Common myeloid progenitor, CD34-positive (primary cell): Measurements from ENCODE around the gene DGCR2.
"Not testable (repeated sequence)": the region's sequence is repeated elsewhere in the genome, so short reads cannot be mapped to it uniquely, and the experiment has no call there.

Experiments used
- CTCF ChIA-PET: fragments of 350-600 bp; sonication (Branson Sonifier 250); formaldehyde crosslinking; loops from one replicate; lab custom pipeline; 2021; ENCODE audit warnings: antibody characterized with exemption; lab: Charles Lee
- POLR2A ChIA-PET: fragments of 350-600 bp; sonication (Branson Sonifier 250); formaldehyde crosslinking; loops from one replicate; lab custom pipeline; 2021; ENCODE audit warnings: antibody characterized with exemption; lab: Charles Lee
- DNase-seq, 3 donors: peaks; one replicate each; pipeline versions ENCODE4 v3.0.0 to v3.0.0-alpha.2; 2013
- H3K27ac ChIP-seq, 2 experiments: 1 replicate in 1 of 2; 2 replicates in 1 of 2; pipeline ENCODE4 v1.7.0; 2013; ENCODE audit warnings: inconsistent platforms in 2 of 2, low read length in 2 of 2, mild to moderate bottlenecking in 2 of 2, low read depth in 1 of 2, moderate library complexity in 1 of 2; ENCODE audit not compliant: severe bottlenecking in 2 of 2, insufficient read depth in 1 of 2, poor library complexity in 1 of 2
- H3K27me3 ChIP-seq, 5 experiments: replicated peaks in 2 of 5; 1 replicate in 3 of 5; 2 replicates in 2 of 5; pipeline versions ENCODE4 v1.6.1 to v1.7.0; 2013; ENCODE audit warnings: low read length in 4 of 5, mild to moderate bottlenecking in 2 of 5, moderate library complexity in 2 of 5, inconsistent platforms in 1 of 5; ENCODE audit not compliant: insufficient read depth in 5 of 5, control insufficient read depth in 4 of 5
- H3K36me3 ChIP-seq, 4 experiments: 1 replicate in 2 of 4; 2 replicates in 2 of 4; pipeline versions ENCODE4 v1.6.1 to v1.7.0; 2013; ENCODE audit warnings: low read length in 3 of 4, control low read depth in 1 of 4, mild to moderate bottlenecking in 1 of 4; ENCODE audit not compliant: control insufficient read depth in 4 of 4, insufficient read depth in 4 of 4
- H3K4me1 ChIP-seq, 4 experiments: 1 replicate in 3 of 4; 2 replicates in 1 of 4; pipeline versions ENCODE4 v1.6.1 to v1.7.1; 2013; ENCODE audit warnings: low read length in 3 of 4, mild to moderate bottlenecking in 3 of 4, control low read depth in 1 of 4, inconsistent platforms in 1 of 4, moderate library complexity in 1 of 4; ENCODE audit not compliant: control insufficient read depth in 4 of 4, insufficient read depth in 4 of 4; ENCODE audit errors: control extremely low read depth in 1 of 4
- H3K4me3 ChIP-seq, 7 experiments: 1 replicate in 4 of 7; 2 replicates in 3 of 7; pipeline versions ENCODE4 v1.5.1 to v1.7.0; 2013; ENCODE audit warnings: mild to moderate bottlenecking in 7 of 7, low read length in 6 of 7, moderate library complexity in 6 of 7, inconsistent platforms in 2 of 7, low read depth in 2 of 7, control low read depth in 1 of 7; ENCODE audit not compliant: insufficient read depth in 4 of 7, control insufficient read depth in 1 of 7; ENCODE audit errors: extremely low read depth in 1 of 7
- H3K9me3 ChIP-seq, 5 experiments: 1 replicate in 4 of 5; 2 replicates in 1 of 5; pipeline versions ENCODE4 v1.6.1 to v1.7.1; 2013; ENCODE audit warnings: low read length in 4 of 5, mild to moderate bottlenecking in 2 of 5, inconsistent platforms in 1 of 5, low read depth in 1 of 5, moderate library complexity in 1 of 5; ENCODE audit not compliant: control insufficient read depth in 4 of 5, insufficient read depth in 2 of 5; ENCODE audit errors: control extremely low read depth in 1 of 5
- WGBS: methylation state at CpG from one replicate; pipeline ENCODE4 v1.1.5; 2013; ENCODE audit not compliant: insufficient coverage; 5-methylcytosine and 5-hydroxymethylcytosine counted together

The DGCR2 gene

DNA sequence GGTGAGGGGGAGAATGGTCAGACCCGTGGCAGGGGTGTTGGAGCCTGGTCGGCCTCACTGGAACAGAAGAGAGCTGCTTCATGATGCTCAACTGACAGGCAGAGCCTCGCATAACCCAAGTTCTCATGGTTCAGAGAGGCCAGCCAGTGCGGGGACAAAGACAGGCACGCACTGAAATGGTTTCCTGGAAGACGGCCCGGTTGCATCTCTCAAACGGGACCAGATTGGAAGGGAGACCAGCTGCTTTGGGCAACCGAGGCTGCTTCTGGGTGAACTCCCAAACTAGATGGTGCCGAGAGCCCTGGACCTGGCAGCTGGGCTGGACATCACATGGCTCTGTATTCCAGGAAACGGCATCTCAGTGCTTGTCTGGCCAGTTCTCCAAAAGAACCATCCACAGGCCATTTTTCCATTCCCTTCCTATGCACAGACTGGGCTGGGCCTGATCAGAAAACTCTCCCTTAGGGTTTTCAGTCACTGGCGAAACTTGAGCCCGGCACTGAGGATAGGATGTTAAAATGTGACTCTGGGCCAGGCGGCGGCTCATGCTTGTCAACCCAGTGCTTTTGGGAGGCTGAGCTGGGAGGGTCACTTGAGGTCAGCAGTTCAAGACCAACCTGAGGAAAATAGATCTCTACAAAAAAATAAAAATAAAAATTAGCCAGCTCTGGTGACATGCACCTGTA lies 106.0 kb downstream of the DGCR2 start:
- H3K4me1 ChIP-seq = no peaks in the 10 kb centered on the region

DNA sequence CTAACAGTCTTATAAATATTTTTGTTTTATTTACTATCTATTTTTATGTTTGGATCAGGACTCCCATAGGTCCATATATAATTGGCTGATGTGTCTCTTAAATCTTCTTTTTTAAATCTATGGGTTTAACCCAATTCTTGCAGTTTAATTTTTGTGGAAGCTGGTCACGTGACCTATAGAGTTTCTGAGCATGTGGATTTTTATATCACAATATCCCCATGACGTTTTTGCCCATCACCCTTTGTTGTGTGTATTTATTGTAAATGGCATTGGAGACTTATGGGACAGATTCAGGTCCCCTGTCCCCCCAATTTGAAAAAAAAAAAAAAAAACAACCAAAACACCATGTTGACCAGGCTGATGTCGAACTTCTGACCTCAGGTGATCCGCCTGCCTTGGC lies 107.3 kb downstream of the DGCR2 start:
- 93% methylated on average over 2 of the region's 4 CpGs for WGBS
- Histone ChIP-seq H3K9me3 (no peaks in the 10 kb centered on the region), H3K27me3 (peaks cover 0 to 4% (median 0%) of the 10 kb centered on the region in 5 experiments), H3K27ac (no peak overlapping the region), H3K36me3 (no peaks in the 10 kb centered on the region), H3K4me3 (no peak overlapping the region), H3K4me1 (no peaks in the 10 kb centered on the region)
- DNase-seq = no peak
- CTCF ChIA-PET = no interaction called here
- POLR2A ChIA-PET = no interaction called here

More for the DNA sequence above, 106.0 kb downstream of the DGCR2 start:
- Histone ChIP-seq H3K36me3 (no peaks in the 10 kb centered on the region), H3K27ac (no peak overlapping the region), H3K9me3 (no peaks in the 10 kb centered on the region), H3K4me3 (no peak overlapping the region), H3K27me3 (peaks cover 0 to 3% (median 0%) of the 10 kb centered on the region in 5 experiments)
- POLR2A ChIA-PET = no interaction called here
- no peak for DNase-seq
- WGBS = 90% methylated on average over 12 of the region's 15 CpGs
- CTCF ChIA-PET = no interaction called here

DNA sequence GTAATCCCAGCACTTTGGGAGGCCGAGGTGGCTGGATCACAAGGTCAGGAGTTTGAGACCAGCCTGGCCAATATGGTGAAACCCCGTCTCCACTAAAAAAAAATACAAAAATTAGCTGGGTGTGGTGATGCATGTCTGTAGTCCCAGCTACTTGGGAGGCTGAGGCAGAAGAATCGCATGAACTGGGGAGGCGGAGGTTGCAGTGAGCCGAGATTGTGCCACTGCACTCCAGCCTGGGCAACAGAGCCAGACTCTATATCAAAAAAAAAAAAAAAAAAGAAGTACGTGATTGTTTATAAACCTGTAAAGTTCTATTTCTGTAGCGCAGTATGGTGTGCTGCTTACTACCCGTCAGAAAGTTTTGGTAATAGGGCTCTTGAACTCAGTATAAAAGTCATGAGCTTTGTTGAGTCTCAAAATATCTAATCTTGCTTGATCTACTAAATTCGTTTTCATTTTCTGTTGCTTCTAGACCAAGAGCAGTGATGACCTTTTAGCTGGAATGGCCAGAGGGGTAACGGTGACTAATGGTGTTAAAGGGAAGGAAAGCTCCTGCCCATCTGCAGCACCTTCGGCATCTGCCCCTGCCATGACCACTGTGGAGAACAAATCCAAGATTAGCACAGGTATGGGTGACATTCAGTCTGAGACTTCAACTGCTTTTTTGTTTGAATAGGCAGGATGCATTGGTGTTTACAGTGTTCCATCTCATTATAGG lies 108.2 kb downstream of the DGCR2 start:
- DNase-seq, POLR2A ChIA-PET, H3K27me3 ChIP-seq, H3K4me3 ChIP-seq, H3K9me3 ChIP-seq, H3K27ac ChIP-seq, H3K36me3 ChIP-seq, CTCF ChIA-PET, H3K4me1 ChIP-seq: not testable (repeated sequence)
- WGBS = 95% methylated on average over 7 of the region's 11 CpGs

DNA sequence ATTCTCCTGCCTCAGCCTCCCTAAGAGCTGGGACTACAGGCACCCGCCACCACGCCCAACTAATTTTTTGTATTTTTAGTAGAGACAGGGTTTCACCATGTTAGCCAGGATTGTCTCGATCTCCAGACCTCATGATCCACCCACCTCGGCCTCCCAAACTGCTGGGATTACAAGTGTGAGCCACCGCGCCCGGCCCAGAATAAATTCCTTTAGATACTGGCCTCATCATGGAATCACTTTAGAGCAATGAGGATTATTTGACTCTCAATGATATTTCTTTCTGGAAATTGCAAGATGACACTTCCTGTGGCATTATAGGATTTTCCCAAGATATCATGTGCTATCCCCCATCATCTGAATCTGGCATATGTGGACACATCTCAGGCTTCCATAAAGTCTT lies 108.8 kb downstream of the DGCR2 start:
- POLR2A ChIA-PET, H3K36me3 ChIP-seq: not testable (repeated sequence)
- 82% methylated on average over 4 of the region's 7 CpGs for WGBS

DNA sequence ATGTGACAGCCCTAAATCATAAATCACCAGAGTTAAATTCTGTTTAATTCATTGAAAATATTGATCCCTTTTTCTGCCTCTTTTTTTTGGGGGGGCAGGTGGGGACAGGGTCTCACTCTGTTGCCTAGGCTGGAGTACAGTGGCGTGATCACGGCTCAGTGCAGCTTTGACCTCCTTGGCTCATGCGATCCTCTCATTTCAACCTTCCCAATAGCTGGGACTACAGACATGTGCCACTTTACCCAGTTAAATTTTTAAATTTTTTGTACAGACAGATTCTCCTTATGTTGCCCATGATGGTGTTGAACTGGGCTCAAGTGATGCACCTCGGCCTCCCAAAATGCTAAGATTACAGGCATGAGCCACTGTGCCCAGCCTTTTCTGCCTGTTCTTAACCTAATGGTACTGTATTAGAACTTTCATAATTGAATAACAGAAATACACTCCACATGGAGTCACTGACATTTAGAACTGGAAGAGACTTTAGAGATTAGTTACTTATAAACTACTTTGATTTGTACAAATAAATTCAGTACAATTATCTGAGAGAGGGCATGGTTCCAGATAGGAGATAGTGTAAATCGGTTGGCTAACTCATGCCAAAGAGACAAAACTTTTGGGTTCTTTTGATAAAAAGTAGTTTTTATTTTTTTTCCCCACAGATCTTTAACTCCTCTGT lies 109.8 kb downstream of the DGCR2 start:
- POLR2A ChIA-PET = no interaction called here
- Histone ChIP-seq H3K4me3 (no peak overlapping the region), H3K27ac (no peak overlapping the region), H3K36me3 (no peaks in the 10 kb centered on the region), H3K27me3 (peaks cover 0 to 6% (median 4%) of the 10 kb centered on the region in 5 experiments), H3K4me1 (no peaks in the 10 kb centered on the region), H3K9me3 (no peaks in the 10 kb centered on the region)
- WGBS = 93% methylated on average over 2 of the region's 5 CpGs
- CTCF ChIA-PET = no interaction called here
- no peak for DNase-seq

More for the DNA sequence above, 108.8 kb downstream of the DGCR2 start:
- H3K4me3 ChIP-seq, H3K4me1 ChIP-seq, DNase-seq, H3K27me3 ChIP-seq, CTCF ChIA-PET, H3K9me3 ChIP-seq, H3K27ac ChIP-seq: not testable (repeated sequence)

DNA sequence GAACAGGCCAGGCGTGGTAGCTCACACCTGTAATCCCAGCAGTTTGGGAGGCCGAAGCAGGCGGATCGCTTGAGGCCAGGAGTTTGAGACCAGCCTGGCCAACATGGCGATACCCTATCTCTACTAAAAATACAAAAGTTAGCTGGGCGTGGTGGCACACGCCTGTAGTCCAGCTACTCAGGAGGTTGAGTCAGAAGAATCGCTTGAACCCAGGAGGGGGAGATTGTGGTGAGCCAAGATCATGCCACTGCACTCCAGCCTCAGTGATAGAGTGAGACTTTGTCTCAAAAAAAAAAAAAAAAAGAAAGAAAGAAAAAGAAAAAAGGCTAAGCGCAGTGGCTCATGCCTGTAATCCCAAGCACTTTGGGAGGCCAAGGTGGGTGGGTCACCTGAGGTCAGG lies 110.6 kb downstream of the DGCR2 start:
- H3K4me3 ChIP-seq, H3K27me3 ChIP-seq, H3K27ac ChIP-seq, DNase-seq, H3K9me3 ChIP-seq, CTCF ChIA-PET, H3K36me3 ChIP-seq, POLR2A ChIA-PET, H3K4me1 ChIP-seq: not testable (repeated sequence)
- WGBS = 93% methylated on average over 5 of the region's 9 CpGs

DNA sequence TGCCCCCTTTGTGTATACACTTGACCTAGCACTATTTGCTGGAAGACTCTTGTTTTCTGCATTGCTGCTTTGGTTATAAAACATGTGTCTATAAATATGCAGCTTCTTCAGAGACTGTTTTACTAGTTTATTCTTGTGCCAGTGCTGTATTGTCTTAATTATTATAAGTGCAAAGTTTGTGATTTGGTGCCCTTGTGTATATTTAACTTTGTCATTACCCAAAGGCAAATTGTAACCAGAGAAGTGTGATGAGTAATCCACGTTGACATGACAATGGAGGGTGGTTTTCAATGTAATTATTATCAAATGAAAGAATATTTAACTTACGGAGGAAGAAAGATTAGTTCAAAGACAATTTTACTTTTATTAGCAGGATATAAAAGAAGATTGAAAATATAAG lies 111.1 kb downstream of the DGCR2 start:
- H3K36me3 ChIP-seq = no peaks in the 10 kb centered on the region
- WGBS = no CpG with 5 or more reads among the region's 2 CpGs
- CTCF ChIA-PET = no interaction called here
- H3K4me1 ChIP-seq = no peaks in the 10 kb centered on the region
- H3K27me3 ChIP-seq = peaks cover 0 to 6% (median 4%) of the 10 kb centered on the region in 5 experiments
- no peak overlapping the region for H3K27ac ChIP-seq
- H3K9me3 ChIP-seq = no peaks in the 10 kb centered on the region
- POLR2A ChIA-PET = no interaction called here
- H3K4me3 ChIP-seq = no peak overlapping the region
- DNase-seq = no peak
